Measurements from ENCODE around the gene COL6A1.
"Not testable (repeated sequence)": the region's sequence is repeated elsewhere in the genome, so short reads cannot be mapped to it uniquely, and the experiment has no call there.

The COL6A1 gene

DNA sequence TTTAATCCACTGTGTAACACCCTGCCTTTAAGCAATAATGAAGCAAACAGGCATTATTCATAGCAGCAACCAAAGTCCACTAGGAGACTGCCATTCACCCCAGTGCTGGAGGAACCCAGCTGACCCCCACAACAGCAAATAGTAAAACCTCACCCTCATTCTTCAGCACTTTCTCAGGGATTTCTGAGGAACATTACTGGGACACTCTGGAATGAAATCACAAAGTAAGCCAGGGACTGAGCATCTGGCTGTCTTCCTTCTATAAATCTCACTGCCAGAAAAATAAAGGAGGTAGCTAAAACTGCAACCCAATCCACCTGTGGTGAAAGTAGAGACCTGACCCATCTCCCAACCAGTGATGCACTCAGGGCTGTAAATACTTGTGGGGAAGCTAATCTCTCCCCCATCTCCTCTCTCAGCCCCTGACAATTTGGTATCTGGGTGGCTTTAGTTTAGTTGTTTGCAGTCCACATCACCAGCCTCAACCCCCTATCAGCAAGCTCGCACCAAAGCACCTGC, 47.1 kb downstream of the COL6A1 start:
- DNase-seq (ENCODE audit: low spot score): no peak

DNA sequence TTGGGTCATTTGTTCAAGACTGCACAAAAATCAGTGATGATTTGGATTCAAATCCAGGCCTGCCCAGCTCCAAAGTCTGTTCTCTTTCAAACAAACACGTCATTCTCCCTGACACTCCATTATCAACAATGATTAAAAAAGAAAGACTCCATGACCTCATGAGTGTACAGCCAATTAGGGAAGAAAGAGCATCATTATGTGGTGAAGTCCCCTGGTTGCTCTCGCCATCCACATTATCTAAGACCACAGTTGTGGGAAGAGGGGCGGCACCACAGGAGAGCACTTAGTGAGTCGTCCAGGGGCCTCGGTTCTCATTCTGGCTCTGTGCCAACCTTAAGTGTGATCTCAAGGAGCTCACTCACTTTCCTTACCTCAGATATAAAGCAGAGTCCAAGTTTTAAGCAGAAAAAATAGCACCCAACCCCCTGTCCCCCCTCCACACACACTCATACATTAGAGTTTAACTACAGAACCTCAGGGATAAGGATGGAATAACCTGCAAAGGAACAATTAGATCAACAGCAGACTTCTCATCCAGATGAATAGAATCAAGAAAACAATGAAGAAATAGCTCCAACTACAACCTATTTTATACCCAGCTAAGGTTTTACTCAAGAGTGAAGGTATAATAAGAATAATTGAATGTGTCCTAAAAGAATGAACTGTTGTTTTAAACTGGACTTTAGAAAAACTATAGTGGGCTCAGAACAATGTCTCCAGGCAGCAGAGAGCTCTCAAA, 47.8 kb downstream of the COL6A1 start:
- DNase-seq (ENCODE audit: low spot score): no peak

DNA sequence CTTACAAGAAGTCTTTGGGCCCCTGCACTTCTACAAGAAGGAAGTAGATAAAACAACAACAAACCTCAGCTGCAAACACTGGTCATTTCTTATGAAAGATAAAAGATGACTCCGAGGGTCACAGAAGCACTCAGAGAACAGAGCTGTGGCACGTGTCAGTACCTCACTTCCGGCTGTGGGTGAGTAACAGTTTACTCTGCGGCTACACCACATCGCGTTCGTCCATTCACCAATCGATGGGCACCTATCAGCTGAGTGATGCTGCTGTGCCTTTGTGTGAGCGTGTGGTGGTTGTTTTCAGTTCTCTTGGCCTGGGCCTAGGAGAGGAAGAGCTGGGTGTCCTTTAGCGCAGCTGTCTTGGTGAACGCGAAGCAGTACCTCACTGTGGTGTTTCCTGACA, 49.9 kb downstream of the COL6A1 start:
- no peak for DNase-seq (ENCODE audit: low spot score)

DNA sequence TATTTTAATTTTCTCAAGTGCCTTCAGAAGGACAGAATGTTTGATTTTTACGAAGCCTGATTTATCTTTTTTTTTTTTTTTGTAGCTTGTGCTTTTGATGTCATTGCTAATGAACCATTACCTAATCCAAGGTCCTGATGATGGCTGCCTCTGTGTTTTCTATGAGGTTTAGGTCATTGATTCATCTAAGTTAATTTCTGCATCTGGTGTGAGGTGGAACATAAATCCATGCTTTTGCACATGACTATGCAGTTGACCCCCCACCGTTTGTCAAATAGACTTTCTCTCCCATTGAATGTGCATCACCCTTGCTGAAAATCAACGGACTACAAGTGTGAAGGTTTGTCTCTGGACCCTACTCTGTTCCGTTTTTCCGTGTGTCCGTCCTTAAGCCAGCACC, 50.5 kb downstream of the COL6A1 start:
- no peak for DNase-seq (ENCODE audit: low spot score)

DNA sequence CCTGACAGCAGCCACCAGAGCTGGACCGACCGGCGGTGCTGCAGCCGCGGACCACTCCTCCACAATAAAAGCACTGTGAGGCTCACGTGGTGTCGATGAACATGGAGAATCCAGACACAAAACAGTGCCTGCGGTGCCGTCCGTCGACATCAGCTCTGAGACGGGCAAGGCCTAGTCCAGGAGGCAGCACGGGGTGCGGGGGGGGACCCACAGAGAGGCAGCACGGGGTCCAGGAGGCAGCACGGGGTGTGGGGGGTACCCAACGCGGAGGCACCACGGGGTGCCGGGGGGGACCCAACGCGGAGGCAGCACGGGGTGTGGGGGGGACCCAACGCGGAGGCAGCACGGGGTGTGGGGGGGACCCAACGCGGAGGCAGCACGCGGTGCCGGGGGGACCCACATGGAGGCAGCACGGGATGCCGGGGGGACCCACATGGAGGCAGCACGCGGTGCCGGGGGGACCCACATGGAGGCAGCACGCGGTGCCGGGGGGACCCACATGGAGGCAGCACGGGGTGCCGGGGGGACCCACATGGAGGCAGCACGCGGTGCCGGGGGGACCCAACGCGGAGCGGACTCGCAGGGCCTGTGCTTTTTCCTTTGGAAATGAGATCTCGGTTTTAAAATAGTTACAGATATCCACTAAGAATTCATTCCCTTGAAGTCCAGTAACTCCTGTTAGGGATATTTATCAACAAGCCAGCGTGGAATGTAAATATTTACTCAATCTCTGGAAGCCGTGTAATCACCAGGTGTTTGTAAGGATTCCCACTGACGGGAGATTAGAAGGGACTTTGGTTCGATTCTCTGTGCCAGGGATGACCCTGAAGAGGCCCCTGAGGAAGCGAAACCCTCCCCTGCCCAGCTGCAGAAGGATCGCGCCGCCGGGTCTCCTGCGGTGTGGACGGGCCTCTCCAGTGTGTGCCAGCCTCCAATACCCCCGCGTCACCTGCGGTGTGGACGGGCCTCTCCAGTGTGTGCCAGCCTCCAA, 52.1 kb downstream of the COL6A1 start:
- no peak for DNase-seq (ENCODE audit: low spot score)

DNA sequence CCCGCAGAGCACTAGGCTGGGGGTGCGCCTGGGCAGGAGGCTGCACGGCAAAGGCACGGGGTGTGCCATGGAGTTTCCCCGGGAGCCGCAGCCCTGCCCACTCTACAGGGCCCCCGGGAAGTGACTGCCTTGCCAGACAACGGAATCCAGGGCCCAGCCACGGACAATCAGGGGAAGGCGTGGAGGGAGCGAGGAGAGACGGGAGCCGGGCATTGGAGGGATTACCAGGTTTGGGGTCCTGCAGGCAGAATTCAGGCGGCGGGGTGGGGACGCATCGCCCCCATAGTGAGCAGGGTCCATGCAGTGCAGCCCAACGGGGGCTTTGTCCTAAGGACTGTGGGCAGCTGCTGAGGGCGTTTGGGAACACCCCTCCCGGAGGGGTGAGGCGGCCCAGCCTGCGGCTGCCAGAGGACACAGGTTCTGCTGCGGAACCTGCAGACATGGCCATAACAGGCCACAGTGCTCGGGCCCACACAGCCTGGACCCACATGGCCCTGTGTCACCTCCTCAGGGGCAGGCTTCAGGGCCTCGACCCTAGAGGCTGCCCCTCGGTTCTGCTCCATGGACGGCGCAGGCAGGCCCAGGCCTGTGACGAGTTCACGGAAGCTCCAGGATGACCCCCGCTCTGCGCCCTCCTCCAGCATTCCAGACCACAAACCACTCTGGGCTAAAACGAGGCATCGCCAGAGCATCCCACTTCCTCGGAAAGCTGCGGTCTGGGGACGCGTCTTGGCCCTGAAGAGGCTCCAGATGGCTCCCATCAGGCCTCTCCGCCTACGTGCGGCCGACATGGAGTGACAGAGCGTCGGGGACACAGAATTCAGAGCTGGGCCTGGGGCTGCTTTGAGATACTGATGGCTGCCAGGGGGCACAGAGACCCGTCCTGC, 54.5 kb downstream of the COL6A1 start:
- DNase-seq (ENCODE audit: low spot score): no peak

DNA sequence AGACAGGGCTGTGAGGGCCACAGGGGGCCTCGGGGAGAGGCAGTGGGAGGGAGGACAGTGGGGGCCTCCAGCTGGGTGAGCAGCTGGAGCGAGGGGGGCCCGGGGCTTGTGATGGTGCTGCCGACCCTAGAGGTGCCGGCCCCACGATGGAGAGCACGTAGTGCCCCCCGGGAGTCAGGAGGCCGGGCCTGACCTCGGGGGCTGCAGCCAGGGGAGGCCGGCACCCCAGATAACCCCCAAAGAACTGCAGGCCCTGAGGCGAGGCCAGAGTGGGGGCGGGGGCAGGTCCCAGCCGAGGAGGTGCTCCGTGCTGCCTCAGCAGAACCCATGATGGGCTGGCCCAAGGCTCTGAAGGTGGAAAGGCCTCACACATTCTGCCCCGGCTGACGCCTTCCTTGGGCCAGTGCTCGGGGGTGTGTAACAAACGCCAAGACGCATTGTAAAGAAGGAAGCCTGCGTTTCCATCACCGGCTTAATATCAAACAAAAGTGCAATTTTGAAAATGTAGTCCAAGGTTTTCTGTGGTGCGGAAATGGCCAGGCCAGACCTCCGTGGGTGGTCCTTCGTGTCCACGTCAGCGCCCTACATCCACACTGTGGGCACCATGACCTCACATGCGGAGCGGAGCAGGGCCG, 55.2 kb downstream of the COL6A1 start:
- DNase-seq (ENCODE audit: low spot score): no peak

DNA sequence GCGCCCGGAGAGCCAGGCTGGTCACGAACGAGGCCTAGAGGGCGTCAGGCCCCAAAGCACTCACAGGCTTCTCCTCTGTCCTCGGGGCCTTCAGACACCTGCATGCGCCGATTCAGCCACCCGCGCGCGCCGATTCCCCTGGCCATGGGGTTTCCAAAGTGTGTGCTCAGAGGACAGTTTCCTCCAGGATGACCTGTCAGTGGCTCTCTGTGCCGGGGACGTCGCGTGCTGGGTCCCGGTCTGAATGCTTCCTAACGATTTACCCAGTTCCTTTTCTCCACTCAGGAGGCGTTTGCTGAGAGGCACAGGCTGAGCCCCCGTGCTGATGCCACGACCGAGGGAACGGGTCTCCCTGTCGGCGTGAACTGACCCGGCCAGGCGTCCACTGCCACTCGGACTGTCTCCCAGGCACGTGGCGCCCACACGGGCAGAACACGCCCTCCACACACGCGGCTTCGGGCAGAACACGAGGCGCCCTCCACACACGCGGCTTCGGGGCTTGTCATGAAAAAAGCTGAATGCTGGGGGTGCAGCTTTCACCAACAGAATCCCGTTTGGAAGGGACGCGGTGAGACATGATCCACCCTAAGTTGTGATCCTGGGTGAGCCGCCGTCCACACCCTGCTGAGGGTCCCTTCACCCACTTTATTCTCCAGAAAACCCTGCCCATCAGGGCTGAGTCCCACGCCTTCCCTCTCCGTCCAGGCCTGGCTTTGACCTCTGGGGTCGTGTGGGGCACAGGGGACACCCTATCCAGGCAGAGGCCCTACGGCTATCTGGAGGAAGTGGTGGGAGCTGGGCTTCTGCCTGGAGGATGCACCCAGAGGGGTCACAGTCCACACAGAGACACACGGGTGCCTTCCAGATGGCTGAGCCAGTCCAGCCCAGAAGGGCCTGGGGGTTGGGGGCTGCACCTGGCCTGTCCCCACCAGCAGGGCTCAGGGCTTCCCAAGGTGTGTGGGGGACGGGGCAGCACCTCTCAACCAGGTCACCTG, 56.1 kb downstream of the COL6A1 start:
- no peak for DNase-seq (ENCODE audit: low spot score)

DNA sequence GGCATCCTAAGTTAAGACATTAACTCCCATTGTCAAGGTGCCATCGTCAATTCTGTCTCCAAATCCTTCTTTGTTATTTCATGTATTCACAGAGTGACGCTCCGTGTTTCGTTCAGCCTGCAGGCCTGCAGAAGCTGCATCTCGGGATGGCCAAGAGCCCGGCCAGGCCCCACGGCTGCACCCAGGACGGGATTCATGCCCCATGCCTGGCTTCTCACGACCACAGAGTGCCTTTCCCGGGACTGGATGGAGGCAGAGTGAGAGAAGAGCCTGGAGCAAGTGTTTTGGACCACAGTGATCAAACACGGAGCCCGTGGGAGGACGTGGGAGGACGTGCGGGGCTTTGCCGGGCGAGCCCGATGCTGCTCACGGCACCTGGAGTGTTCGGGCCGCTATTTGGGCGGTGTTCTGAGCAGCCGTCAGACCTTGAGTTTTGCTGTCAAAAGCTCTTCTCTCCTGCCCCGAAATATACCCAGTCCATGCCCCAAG, 56.8 kb downstream of the COL6A1 start:
- no peak for DNase-seq (ENCODE audit: low spot score)

DNA sequence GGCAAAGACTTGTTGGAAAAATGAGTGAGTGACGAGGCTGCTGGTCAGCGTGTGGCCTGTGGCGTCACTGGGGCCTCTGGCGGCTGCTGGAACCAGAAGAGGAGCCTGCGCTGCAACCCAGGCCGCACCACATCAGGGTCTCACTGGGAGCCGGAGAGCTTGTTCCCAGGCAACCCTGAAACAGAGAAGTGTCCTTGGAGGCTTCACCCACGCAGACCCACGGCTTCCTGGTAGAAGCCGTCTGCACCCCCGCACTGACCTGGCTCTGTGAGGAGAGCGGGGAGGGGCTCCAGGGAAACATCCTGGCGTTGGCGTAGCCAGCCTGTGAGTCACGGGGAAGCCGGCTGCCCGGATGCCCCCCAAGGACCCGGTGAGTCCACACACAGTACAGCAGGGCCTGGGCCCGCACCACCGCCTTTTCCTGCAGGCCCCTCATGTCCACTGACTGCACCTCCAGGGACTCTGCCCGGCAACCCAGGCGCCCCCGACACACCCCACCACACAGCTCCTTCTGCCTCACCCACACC, 57.4 kb downstream of the COL6A1 start:
- no peak for DNase-seq (ENCODE audit: low spot score)

DNA sequence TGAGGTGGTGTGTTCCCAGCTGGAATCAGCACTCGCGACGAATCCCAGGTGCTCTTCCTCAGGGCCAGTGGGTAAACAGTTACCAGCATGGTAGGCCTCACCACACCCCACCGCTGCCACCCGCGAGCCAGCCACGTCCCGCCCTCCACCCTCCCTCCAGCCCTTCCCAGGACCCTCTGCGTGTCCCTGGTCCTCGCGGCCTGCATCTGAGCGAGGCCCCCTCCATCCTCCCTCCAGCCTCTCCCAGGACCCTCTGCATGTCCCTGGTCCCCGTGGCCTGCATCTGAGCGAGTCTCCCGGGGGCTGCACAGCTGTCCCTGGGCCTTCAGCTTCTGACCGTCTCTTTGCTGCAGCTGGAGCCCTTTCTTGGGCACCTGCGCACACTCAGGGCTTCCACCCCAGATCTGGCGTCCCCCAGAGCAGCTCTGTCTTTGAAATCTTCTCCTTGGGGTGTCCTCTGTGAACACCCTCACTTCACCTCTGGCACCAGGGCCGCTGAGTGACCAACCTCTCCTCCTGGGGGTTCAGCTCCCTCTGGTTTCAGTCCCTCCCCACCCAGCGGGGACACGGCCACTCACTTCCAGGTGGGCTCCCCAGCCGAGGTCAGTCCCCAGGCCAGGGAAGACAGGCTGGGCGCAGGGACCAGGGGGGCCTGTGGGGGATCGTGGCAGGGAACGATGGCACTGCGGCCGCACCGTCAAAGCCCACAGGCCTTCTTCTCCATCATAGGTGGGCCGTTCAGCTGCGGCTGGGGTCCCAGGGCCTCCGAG, 58.5 kb downstream of the COL6A1 start:
- no peak for DNase-seq (ENCODE audit: low spot score)

DNA sequence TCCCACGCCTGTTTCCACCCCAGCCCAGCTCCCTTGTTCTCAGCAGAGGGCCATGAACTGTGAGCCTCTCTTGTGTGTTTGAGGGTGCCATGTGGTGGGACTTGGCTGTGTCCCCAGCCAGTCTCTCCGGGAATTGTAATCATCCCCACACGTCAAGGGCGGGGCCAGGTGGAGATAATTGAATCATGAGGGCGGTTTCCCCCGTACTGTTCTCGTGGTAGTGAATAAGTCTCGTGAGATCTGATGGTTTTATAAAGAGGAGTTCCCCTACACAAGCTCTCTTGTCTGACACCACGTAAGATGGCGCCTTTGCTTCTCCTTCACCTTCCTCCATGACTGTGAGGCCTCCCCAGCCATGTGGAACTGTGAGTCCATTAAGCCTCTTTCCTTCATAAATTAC, 59.1 kb downstream of the COL6A1 start:
- no peak for DNase-seq (ENCODE audit: low spot score)

DNA sequence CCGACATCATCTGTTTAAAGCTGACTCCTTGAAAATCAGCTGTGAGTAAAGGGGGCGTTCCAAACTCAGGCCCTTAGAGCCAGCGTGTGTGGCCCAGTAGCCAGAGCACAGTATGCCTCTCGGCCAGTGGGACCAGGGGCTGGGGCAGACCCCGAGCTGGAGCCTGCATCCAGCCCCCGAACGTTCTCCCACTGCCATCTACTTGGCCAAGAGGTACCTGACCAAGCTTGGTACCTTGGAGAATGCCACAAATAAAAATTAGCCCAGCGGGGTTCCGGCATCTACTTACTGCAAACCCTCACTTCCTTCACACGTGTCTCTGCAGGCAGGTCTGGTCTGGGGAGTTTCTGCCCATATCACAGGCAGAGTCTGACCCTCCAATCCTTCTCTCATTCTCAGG, 59.6 kb downstream of the COL6A1 start:
- no peak for DNase-seq (ENCODE audit: low spot score)

DNA sequence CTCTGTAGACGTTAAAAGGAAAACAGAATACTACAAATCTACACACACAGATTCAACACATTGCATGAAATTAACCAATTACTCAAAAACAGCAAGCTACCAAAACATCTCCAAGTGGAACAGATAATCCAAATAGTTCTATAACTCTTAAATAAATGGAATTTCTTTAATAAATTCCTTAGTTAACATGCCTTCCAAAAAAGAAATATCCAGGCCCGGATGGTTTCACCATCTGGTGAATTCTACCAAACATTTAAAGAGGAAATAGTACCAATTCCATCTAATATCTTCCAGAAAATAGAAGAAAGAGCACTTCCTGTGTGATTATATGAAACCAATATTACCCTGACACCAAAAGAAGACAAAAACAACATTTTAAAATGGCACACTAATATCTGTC, 63.6 kb downstream of the COL6A1 start:
- DNase-seq (ENCODE audit: low spot score): no peak

DNA sequence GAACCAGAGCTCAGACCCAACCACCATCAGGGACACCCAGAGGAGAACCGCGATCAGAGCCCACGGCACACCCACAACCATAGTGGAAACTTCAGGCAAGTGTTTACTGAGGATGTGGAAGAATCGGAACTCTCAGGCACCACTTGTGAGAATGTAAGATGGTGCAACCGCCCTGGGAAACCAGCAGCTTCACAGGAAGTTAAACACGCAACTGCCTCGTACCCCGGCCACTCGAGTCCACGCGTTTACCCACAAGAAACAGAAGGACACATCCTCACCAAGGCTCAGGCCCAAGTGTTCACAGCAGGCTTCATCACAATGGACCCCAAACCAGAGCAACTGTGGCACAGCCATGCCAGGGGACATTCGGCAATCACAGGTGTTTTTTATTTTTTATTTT, 64.9 kb downstream of the COL6A1 start:
- DNase-seq (ENCODE audit: low spot score): no peak

DNA sequence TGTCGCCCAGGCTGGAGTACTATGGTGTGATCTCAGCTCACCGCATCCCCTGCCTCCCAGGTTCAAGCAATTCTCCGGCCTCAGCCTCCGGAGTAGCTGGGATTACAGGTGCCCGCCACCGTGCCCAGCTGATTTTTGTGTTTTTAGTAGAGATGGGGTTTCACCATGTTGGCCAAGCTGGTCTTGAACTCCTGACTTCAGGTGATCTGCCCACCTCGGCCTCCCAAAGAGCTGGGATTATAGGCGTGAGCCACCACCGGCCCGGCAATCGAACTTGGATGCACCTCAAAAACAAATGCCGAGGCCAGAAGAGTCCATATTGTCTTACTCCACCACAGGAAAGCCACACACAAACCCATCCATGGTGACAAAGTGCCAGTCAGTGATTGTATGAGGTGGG, 65.3 kb downstream of the COL6A1 start:
- not testable (repeated sequence) for DNase-seq (ENCODE audit: low spot score)

DNA sequence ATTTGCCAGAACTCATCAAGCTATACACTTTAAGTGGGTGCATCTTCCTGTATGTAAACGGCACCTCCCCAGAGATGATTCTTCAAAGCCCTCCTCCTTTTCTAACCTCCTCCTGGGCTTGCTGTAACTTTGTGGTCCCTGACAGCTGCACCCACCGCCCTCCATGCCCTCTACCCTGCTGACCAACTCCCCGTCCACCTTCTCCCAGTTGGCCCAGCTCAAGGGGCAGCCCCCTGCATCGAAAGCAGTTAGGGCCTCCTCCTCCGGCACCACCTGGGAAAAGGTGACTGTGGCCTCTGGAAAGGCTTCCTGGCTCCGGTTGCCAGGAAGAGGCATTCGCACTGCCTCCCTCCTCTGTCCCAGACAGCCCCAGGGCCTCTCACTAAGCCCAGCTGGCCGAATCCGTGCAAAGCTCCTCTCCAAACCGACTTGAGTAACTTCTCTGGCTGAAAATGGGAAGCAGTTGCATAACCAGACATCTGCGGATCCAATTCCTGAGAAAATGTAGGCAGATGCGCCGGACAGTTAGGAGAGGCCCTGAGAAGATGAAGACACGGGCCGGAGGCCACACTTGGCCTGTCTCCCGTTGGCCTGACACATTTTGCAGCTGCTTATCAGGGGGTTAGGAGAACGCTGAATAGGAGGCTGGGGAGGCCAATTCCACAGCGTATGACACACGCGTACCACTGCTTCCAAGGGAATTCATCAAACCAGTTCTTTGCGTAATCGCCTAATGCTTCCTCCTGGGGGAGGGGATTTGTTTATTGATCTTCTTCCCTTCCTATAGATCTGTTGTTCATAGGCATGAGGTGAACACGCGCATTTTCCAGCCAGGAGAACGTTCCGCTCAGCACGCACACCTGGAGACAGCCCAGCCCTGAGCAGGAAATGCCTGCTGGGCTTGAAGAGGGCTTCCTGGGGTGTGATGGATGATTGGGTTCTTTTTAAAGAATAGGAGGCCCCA, 67.6 kb downstream of the COL6A1 start:
- no peak for DNase-seq (ENCODE audit: low spot score)

All from hematopoietic multipotent progenitor cell treated with erythropoietin and hydrocortisone succinate and interleukin-3 and kit ligand, for 15 days (in vitro differentiated cells).